HEK293 (cell line): ENCODE data around the gene S100A8.

Experiments
- CTCF ChIA-PET: fragments of 350-600 bp; formaldehyde crosslinking; extraction: SDS; loops from one replicate; lab custom pipeline; 2021; ENCODE audit warnings: antibody characterized with exemption; lab: Yijun Ruan, JAX
- POLR2A ChIA-PET: fragments of 300-600 bp; formaldehyde crosslinking; extraction: SDS; loops from one replicate; lab custom pipeline; 2020; ENCODE audit warnings: antibody characterized with exemption, inconsistent platforms; lab: Yijun Ruan, JAX
- H3K27ac ChIP-seq: fragments of 200-500 bp; sonication (Bioruptor generic); 2 replicates; pipeline ENCODE4 v1.5.1; 2014; ENCODE audit warnings: low read depth, low read length, control low read depth, inconsistent platforms; ENCODE audit errors: extremely low read depth
- H3K36me3 ChIP-seq, 2 experiments: fragments of 200-500 bp in 1 of 2; sonication (Bioruptor generic) in 1 of 2; 1 replicate in 1 of 2; 2 replicates in 1 of 2; pipeline ENCODE4 v1.5.1; 2014 to 2017; ENCODE audit warnings: inconsistent platforms in 2 of 2, low read length in 2 of 2; ENCODE audit not compliant: control insufficient read depth in 2 of 2, insufficient read depth in 1 of 2
- H3K4me1 ChIP-seq: fragments of 200-500 bp; sonication (Bioruptor generic); 2 replicates; pipeline ENCODE4 v1.5.1; 2014; ENCODE audit warnings: mild to moderate bottlenecking, low read length, inconsistent platforms; ENCODE audit not compliant: control insufficient read depth, insufficient read depth
- H3K4me3 ChIP-seq: 2 replicates; pipeline ENCODE4 v1.5.1; 2011; ENCODE audit warnings: low read depth, mild to moderate bottlenecking, control low read depth, low read length, moderate library complexity
- H3K9me3 ChIP-seq: fragments of 200-500 bp; sonication (Bioruptor generic); 2 replicates; pipeline ENCODE4 v1.5.1; 2014; ENCODE audit warnings: low read depth, low read length, inconsistent platforms; ENCODE audit not compliant: control insufficient read depth, insufficient read depth
- GLI4 ChIP-seq: fragments of 450-650 bp; formaldehyde crosslinking; IDR thresholded peaks from 2 replicates; pipeline ENCODE4 v1.5.1; 2016; ENCODE audit warnings: missing biosample characterization, missing genetic modification characterization
- MYNN ChIP-seq: fragments of 450-650 bp; formaldehyde crosslinking; IDR thresholded peaks from 2 replicates; pipeline ENCODE4 v1.5.1; 2016; ENCODE audit warnings: missing biosample characterization, missing genetic modification characterization, borderline replicate concordance
- OVOL3 ChIP-seq: fragments of 450-650 bp; formaldehyde crosslinking; IDR thresholded peaks from 2 replicates; pipeline ENCODE4 v1.5.1; 2016; ENCODE audit warnings: missing biosample characterization, missing genetic modification characterization
- PATZ1 ChIP-seq: fragments of 450-650 bp; formaldehyde crosslinking; IDR thresholded peaks from 2 replicates; pipeline ENCODE4 v1.5.1; 2016; ENCODE audit warnings: missing biosample characterization, missing genetic modification characterization
- PBX3 ChIP-seq: sonication (generic); formaldehyde crosslinking; IDR thresholded peaks from 2 replicates; pipeline ENCODE4 v1.8.1; 2022; ENCODE audit warnings: mild to moderate bottlenecking, moderate library complexity, missing genetic modification reagents
- SCRT1 ChIP-seq: fragments of 450-650 bp; formaldehyde crosslinking; IDR thresholded peaks from 2 replicates; pipeline ENCODE4 v1.5.1; 2016; ENCODE audit warnings: missing biosample characterization, missing genetic modification characterization, borderline replicate concordance
- YY2 ChIP-seq: fragments of 450-650 bp; formaldehyde crosslinking; IDR thresholded peaks from 2 replicates; pipeline ENCODE4 v1.5.1; 2016; ENCODE audit warnings: missing biosample characterization, missing genetic modification characterization
- ZNF214 ChIP-seq: fragments of 450-650 bp; formaldehyde crosslinking; IDR thresholded peaks from 2 replicates; pipeline ENCODE4 v1.5.1; 2017; ENCODE audit warnings: missing biosample characterization, mild to moderate bottlenecking, missing genetic modification characterization, borderline replicate concordance
- ZNF350 ChIP-seq: fragments of 450-650 bp; formaldehyde crosslinking; IDR thresholded peaks from 2 replicates; pipeline ENCODE4 v1.5.0; 2017; ENCODE audit warnings: missing biosample characterization, mild to moderate bottlenecking, missing genetic modification characterization
- ZNF366 ChIP-seq: fragments of 450-650 bp; formaldehyde crosslinking; conservative IDR thresholded peaks from 2 replicates; pipeline ENCODE4 v1.5.1; 2016; ENCODE audit warnings: missing biosample characterization, missing genetic modification characterization
- ZNF398 ChIP-seq: fragments of 450-650 bp; formaldehyde crosslinking; IDR thresholded peaks from 2 replicates; pipeline ENCODE4 v1.5.1; 2017; ENCODE audit warnings: missing biosample characterization, missing genetic modification characterization
- ZNF518A ChIP-seq: fragments of 450-650 bp; formaldehyde crosslinking; conservative IDR thresholded peaks from 2 replicates; pipeline ENCODE4 v1.5.1; 2016; ENCODE audit warnings: low read depth, missing biosample characterization, missing genetic modification characterization
- ZNF521 ChIP-seq: fragments of 450-650 bp; formaldehyde crosslinking; IDR thresholded peaks from 2 replicates; pipeline ENCODE4 v1.5.1; 2017; ENCODE audit warnings: missing biosample characterization, mild to moderate bottlenecking, missing genetic modification characterization
- ZNF544 ChIP-seq: fragments of 450-650 bp; formaldehyde crosslinking; IDR thresholded peaks from 2 replicates; pipeline ENCODE4 v1.5.0; 2017; ENCODE audit warnings: missing biosample characterization, missing genetic modification characterization
- ZNF623 ChIP-seq: fragments of 450-650 bp; formaldehyde crosslinking; IDR thresholded peaks from 2 replicates; pipeline ENCODE4 v1.5.1; 2016; ENCODE audit warnings: missing biosample characterization, missing genetic modification characterization
- ZNF677 ChIP-seq: fragments of 450-650 bp; IDR thresholded peaks from 2 replicates; pipeline ENCODE4 v1.5.0; 2018; ENCODE audit warnings: missing biosample characterization, mild to moderate bottlenecking, missing genetic modification characterization, moderate library complexity
- ZNF747 ChIP-seq: fragments of 450-650 bp; formaldehyde crosslinking; IDR thresholded peaks from 2 replicates; pipeline ENCODE4 v1.5.1; 2016; ENCODE audit warnings: missing biosample characterization, missing genetic modification characterization
- ZNF76 ChIP-seq: fragments of 450-650 bp; formaldehyde crosslinking; IDR thresholded peaks from 2 replicates; pipeline ENCODE4; 2016; ENCODE audit warnings: low read depth, missing biosample characterization, missing genetic modification characterization, borderline replicate concordance

The S100A8 gene

GRCh38 chr1:153367090-153367489 is 23.8 kb downstream of the S100A8 start:
- Histone ChIP-seq H3K36me3 (no peaks in the 10 kb centered on the region), H3K4me3 (no peak overlapping the region), H3K9me3 (no peaks in the 10 kb centered on the region), H3K4me1 (no peaks in the 10 kb centered on the region), H3K27ac (no peak overlapping the region)
- CTCF ChIA-PET = interaction anchor here (0.6 to 2.0 kb wide), 2 partner anchors 15 to 80 kb away, joined by 4 read pairs; no protein-coding TSS in a partner anchor
- POLR2A ChIA-PET = no interaction called here
- TF ChIP-seq ZNF214 (tag by site-specific recombination) (no peak), ZNF623 (tag by site-specific recombination) (no peak), ZNF518A (tag by site-specific recombination) (no peak), ZNF747 (tag by site-specific recombination) (no peak), YY2 (tag by site-specific recombination) (no peak), ZNF398 (no peak), PATZ1 (tag by site-specific recombination) (no peak), ZNF521 (tag by site-specific recombination) (no peak)

GRCh38 chr1:153366261-153366660 is 24.6 kb downstream of the S100A8 start:
- no peak for TF ChIP-seq OVOL3 (tag by site-specific recombination)
- TF ChIP-seq GLI4 (tag by site-specific recombination) = no peak
- no peak for TF ChIP-seq ZNF350
- no peak for TF ChIP-seq PBX3
- no peak for TF ChIP-seq MYNN (tag by site-specific recombination)
- TF ChIP-seq ZNF76 (tag by site-specific recombination) = no peak
- no peak for TF ChIP-seq SCRT1 (tag by site-specific recombination)
- TF ChIP-seq ZNF544 = no peak
- no peak for TF ChIP-seq ZNF366
- no peak for TF ChIP-seq ZNF677 (tag by site-specific recombination)
- H3K27ac ChIP-seq = no peak overlapping the region
- H3K36me3 ChIP-seq = no peaks in the 10 kb centered on the region
- H3K4me3 ChIP-seq = no peak overlapping the region
- ChIA-PET CTCF (interaction anchor here (1.1 kb wide), 1 partner anchor 128 kb away, joined by 4 read pairs; no protein-coding TSS in a partner anchor), POLR2A (no interaction called here)
- H3K9me3 ChIP-seq = no peaks in the 10 kb centered on the region
- H3K4me1 ChIP-seq = no peaks in the 10 kb centered on the region
